Measurements from ENCODE around the gene KLHL40. TPM values are rescaled to one million over a fixed set of nuclear protein-coding genes. Genes with fewer than 3 reads are reported as not detected.

The KLHL40 gene, protein sequence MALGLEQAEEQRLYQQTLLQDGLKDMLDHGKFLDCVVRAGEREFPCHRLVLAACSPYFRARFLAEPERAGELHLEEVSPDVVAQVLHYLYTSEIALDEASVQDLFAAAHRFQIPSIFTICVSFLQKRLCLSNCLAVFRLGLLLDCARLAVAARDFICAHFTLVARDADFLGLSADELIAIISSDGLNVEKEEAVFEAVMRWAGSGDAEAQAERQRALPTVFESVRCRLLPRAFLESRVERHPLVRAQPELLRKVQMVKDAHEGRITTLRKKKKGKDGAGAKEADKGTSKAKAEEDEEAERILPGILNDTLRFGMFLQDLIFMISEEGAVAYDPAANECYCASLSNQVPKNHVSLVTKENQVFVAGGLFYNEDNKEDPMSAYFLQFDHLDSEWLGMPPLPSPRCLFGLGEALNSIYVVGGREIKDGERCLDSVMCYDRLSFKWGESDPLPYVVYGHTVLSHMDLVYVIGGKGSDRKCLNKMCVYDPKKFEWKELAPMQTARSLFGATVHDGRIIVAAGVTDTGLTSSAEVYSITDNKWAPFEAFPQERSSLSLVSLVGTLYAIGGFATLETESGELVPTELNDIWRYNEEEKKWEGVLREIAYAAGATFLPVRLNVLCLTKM
- not detected in 2 replicates for total RNA-seq (2014; rRNA removed; shearing (Covaris generic))
- not detected in 2 replicates for total RNA-seq (2022)
- not detected for Bru-seq, nascent RNA
- not detected for BruChase-seq, experiment 1, labeled RNA remaining after a 6-hour chase
- BruChase-seq, experiment 2, labeled RNA remaining after a 2-hour chase, result not detected
- long read RNA-seq, result 0 reads

GRCh38 chr3:42685363-42685881, at the start of gene KLHL40:
KLHL40 (plus strand) TSS chr3:42685537; CDS start chr3:42685619, 82 bp downstream.
- no peaks in the 10 kb centered on the region for H4K20me1 ChIP-seq (ENCODE audit: insufficient read depth, low read length)
- no peak for DNase-seq (ENCODE audit: low spot score)
- H3K9me2 ChIP-seq (ENCODE audit: insufficient read depth, low read length), result no peaks in the 10 kb centered on the region
- intact Hi-C loops (cut with micrococcal nuclease; ENCODE audit: unreplicated experiment), result no loop called here
- H3K9me3 ChIP-seq (ENCODE audit: low read length), result no peaks in the 10 kb centered on the region
- no peak within 1 kb of the TSS for H3K4me2 ChIP-seq (ENCODE audit: low read length)
- H3K4me3 ChIP-seq (ENCODE audit: low read depth, low read length, poor library complexity, severe bottlenecking), result no peak within 1 kb of the TSS
- no peaks in the 10 kb centered on the region for H3K79me2 ChIP-seq (ENCODE audit: insufficient read depth, low read depth, low read length)
- H3K27ac ChIP-seq (ENCODE audit: low read depth, low read length, poor library complexity, severe bottlenecking), result no peak within 1 kb of the TSS
- no peak within 1 kb of the TSS for H2AFZ ChIP-seq (ENCODE audit: low read length)
- no peak for TF ChIP-seq EZH2phosphoT487 (IDR thresholded peaks at IDR 0.05; ENCODE audit: borderline replicate concordance, low read depth, low read length)
- no peak for TF ChIP-seq CTCF (conservative IDR thresholded peaks at IDR 0.05; ENCODE audit: low read length)
- BruUV-seq (replicated peaks), result no TSS peak
- POLR2A ChIA-PET, result no interaction called here
- CTCF ChIA-PET (ENCODE audit: unreplicated experiment), result no interaction called here
- no peaks in the 10 kb centered on the region for H3K36me3 ChIP-seq (ENCODE audit: insufficient read depth, low read length)
- no peaks in the 10 kb centered on the region for H3K4me1 ChIP-seq (ENCODE audit: insufficient read depth, low read length, poor library complexity, severe bottlenecking)

DNA sequence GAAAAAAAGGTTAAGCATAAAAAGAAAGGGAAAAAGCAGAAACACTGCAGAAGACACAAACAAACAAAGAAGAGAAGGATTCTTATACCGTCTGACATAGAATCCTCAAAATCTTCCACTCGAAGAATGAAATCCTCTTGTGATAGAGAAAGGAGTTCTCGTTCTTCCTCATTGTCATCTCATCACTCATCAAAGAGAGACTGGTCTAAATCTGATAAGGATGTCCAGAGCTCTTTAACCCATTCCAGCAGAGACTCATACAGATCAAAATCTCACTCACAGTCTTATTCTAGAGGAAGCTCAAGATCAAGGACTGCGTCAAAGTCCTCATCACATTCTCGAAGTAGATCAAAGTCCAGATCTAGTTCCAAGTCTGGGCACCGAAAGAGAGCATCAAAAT, 48.3 kb upstream of the KLHL40 start:
- CTCF ChIA-PET (ENCODE audit: unreplicated experiment), result no interaction called here
- Histone ChIP-seq H3K4me2 (ENCODE audit: low read length) (no peak overlapping the region), H3K36me3 (ENCODE audit: insufficient read depth, low read length) (peaks cover 97% of the 10 kb centered on the region), H3K9me3 (ENCODE audit: low read length) (no peaks in the 10 kb centered on the region), H3K27ac (ENCODE audit: low read depth, low read length, poor library complexity, severe bottlenecking) (no peak overlapping the region), H3K4me3 (ENCODE audit: low read depth, low read length, poor library complexity, severe bottlenecking) (no peak overlapping the region), H4K20me1 (ENCODE audit: insufficient read depth, low read length) (peaks cover 7% of the 10 kb centered on the region; the same call in 1 of the 2 replicates), H2AFZ (ENCODE audit: low read length) (no peak overlapping the region), H3K9me2 (ENCODE audit: insufficient read depth, low read length) (no peaks in the 10 kb centered on the region), H3K4me1 (ENCODE audit: insufficient read depth, low read length, poor library complexity, severe bottlenecking) (no peaks in the 10 kb centered on the region), H3K79me2 (ENCODE audit: insufficient read depth, low read depth, low read length) (no peaks in the 10 kb centered on the region)
- TF ChIP-seq CTCF (conservative IDR thresholded peaks at IDR 0.05; ENCODE audit: low read length) (no peak), EZH2phosphoT487 (IDR thresholded peaks at IDR 0.05; ENCODE audit: borderline replicate concordance, low read depth, low read length) (no peak)
- intact Hi-C loops (cut with micrococcal nuclease; ENCODE audit: unreplicated experiment), result no loop called here
- DNase-seq (ENCODE audit: low spot score), result no peak
- POLR2A ChIA-PET, result interaction anchor here (1.2 kb wide), 1 partner anchor 13 kb away, joined by 3 read pairs; no protein-coding TSS in a partner anchor
- no TSS peak for BruUV-seq (replicated peaks)

All from OCI-LY7 (cell line).